GM12878 (cell line): ENCODE measurements around the gene GAS2L2.

Experiments
- TF ChIP-seq, protein P1 (sequence below), 3 experiments: IDR thresholded peaks in 2 of 3; conservative IDR thresholded peaks in 1 of 3; 2 replicates each; pipeline ENCODE4 v1.5.1; 2011; ENCODE audit warnings: low read depth in 3 of 3, low read length in 3 of 3, mild to moderate bottlenecking in 3 of 3, control low read depth in 2 of 3, moderate library complexity in 2 of 3, inconsistent platforms in 1 of 3, mixed read lengths in 1 of 3; ENCODE audit not compliant: control insufficient read depth in 2 of 3, insufficient read depth in 1 of 3; ENCODE audit errors: extremely low read depth in 1 of 3
- TF ChIP-seq, protein P2 (sequence below): IDR thresholded peaks from 2 replicates; pipeline ENCODE4 v1.6.1; 2011; ENCODE audit warnings: mild to moderate bottlenecking, low read depth, low read length, moderate library complexity; ENCODE audit not compliant: insufficient replicate concordance

- TF ChIP-seq, protein P1, sequence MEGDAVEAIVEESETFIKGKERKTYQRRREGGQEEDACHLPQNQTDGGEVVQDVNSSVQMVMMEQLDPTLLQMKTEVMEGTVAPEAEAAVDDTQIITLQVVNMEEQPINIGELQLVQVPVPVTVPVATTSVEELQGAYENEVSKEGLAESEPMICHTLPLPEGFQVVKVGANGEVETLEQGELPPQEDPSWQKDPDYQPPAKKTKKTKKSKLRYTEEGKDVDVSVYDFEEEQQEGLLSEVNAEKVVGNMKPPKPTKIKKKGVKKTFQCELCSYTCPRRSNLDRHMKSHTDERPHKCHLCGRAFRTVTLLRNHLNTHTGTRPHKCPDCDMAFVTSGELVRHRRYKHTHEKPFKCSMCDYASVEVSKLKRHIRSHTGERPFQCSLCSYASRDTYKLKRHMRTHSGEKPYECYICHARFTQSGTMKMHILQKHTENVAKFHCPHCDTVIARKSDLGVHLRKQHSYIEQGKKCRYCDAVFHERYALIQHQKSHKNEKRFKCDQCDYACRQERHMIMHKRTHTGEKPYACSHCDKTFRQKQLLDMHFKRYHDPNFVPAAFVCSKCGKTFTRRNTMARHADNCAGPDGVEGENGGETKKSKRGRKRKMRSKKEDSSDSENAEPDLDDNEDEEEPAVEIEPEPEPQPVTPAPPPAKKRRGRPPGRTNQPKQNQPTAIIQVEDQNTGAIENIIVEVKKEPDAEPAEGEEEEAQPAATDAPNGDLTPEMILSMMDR (IDR thresholded peaks at IDR 0.05 in 2 of 3, conservative IDR thresholded peaks at IDR 0.05 in 1 of 3; ENCODE audit: control insufficient read depth in 2 of 3, extremely low read depth in 1 of 3, insufficient read depth in 1 of 3, low read depth in 3 of 3, low read length in 3 of 3): no peak
- TF ChIP-seq, protein P2, sequence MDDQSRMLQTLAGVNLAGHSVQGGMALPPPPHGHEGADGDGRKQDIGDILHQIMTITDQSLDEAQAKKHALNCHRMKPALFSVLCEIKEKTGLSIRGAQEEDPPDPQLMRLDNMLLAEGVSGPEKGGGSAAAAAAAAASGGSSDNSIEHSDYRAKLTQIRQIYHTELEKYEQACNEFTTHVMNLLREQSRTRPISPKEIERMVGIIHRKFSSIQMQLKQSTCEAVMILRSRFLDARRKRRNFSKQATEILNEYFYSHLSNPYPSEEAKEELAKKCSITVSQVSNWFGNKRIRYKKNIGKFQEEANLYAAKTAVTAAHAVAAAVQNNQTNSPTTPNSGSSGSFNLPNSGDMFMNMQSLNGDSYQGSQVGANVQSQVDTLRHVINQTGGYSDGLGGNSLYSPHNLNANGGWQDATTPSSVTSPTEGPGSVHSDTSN: no peak
Observed at GRCh38 chr17:35726127-35726952, 26.7 kb downstream of the GAS2L2 start.
